Lower lobe of right lung (tissue), 2 donors: ENCODE data around the gene CCDC182. TPM values are rescaled to one million over a fixed set of nuclear protein-coding genes. Genes with fewer than 3 reads are reported as not detected.

ENCODE experiments used
- ATAC-seq, 2 donors: fragments of 200-7000 bp; cut with Tn5 transposase; one replicate each; pipeline ENCODE4 v1.9.1; 2020 to 2022; ENCODE audit warnings: mild to moderate bottlenecking in 2 of 2, moderate library complexity in 2 of 2
- DNase-seq: peaks from one replicate; pipeline ENCODE4 v3.0.0-alpha.2; 2020
- H3K27ac ChIP-seq: fragments of 200-600 bp; one replicate; pipeline ENCODE4 v1.8.0; 2022
- H3K27me3 ChIP-seq: fragments of 200-600 bp; one replicate; pipeline ENCODE4 v1.8.0; 2022; ENCODE audit warnings: low read depth
- H3K36me3 ChIP-seq: fragments of 200-600 bp; one replicate; pipeline ENCODE4 v1.8.0; 2022; ENCODE audit warnings: mild to moderate bottlenecking
- H3K4me1 ChIP-seq: fragments of 200-600 bp; one replicate; pipeline ENCODE4 v1.8.0; 2022
- H3K4me3 ChIP-seq: fragments of 200-600 bp; one replicate; pipeline ENCODE4 v1.8.0; 2022; ENCODE audit warnings: mild to moderate bottlenecking
- H3K9me3 ChIP-seq: fragments of 200-600 bp; one replicate; pipeline ENCODE4 v1.8.0; 2022
- intact Hi-C: fragments of 100-400 bp; cut with DNase I; formaldehyde crosslinking; loops from one replicate; pipeline ENCODE4 v1.11.0; 2022
- total RNA-seq: library from RNA; stranded (reverse); fragmentation: NEBNext Ultra II Directional; extraction: Animal tissue kit (Norgen Biotek cat#: 25700); gene quantifications from one replicate; pipeline ENCODE4 v1.2.1, GENCODE V29; 2021
- TF ChIP-seq, protein P1 (sequence below): fragments of 200-600 bp; IDR thresholded peaks from one replicate; pipeline ENCODE4 v1.8.0; 2022; ENCODE audit warnings: antibody characterized with exemption, mild to moderate bottlenecking
- donor health status: DM: no; HTN: yes; CAD: no; lungs with severe emphysema.

CCDC182 gene
- total RNA-seq, 1 donor from 2014 or later = not detected

DNA sequence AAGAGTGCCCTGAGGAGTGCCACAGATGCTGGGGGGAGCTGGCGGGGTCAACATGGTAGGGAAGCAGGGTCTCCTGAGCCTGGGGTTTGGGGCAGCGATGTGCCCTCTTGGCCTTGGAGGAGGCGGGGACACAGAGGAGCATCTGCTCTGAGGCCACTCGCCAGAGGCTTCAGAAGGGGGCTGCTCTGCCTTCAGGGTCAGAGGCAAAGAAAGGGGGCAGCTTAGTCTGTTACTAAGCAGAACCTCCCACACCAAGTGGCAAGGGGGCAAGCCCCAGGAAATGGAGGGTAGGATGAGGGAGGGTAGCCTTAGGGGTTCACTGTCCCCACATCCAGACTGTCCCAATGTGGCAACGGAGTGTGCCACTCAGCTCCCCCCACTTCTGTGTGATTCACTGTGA, 18.3 kb downstream of the CCDC182 start:
- TF ChIP-seq, protein P1, sequence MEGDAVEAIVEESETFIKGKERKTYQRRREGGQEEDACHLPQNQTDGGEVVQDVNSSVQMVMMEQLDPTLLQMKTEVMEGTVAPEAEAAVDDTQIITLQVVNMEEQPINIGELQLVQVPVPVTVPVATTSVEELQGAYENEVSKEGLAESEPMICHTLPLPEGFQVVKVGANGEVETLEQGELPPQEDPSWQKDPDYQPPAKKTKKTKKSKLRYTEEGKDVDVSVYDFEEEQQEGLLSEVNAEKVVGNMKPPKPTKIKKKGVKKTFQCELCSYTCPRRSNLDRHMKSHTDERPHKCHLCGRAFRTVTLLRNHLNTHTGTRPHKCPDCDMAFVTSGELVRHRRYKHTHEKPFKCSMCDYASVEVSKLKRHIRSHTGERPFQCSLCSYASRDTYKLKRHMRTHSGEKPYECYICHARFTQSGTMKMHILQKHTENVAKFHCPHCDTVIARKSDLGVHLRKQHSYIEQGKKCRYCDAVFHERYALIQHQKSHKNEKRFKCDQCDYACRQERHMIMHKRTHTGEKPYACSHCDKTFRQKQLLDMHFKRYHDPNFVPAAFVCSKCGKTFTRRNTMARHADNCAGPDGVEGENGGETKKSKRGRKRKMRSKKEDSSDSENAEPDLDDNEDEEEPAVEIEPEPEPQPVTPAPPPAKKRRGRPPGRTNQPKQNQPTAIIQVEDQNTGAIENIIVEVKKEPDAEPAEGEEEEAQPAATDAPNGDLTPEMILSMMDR = no peak
- Histone ChIP-seq H3K4me1 (no peaks in the 10 kb centered on the region), H3K9me3 (no peaks in the 10 kb centered on the region), H3K4me3 (no peak overlapping the region), H3K36me3 (no peaks in the 10 kb centered on the region), H3K27ac (no peak overlapping the region), H3K27me3 (peaks cover 8% of the 10 kb centered on the region)
- ATAC-seq (no peak), DNase-seq (no peak)
- intact Hi-C loops = no loop called here

DNA sequence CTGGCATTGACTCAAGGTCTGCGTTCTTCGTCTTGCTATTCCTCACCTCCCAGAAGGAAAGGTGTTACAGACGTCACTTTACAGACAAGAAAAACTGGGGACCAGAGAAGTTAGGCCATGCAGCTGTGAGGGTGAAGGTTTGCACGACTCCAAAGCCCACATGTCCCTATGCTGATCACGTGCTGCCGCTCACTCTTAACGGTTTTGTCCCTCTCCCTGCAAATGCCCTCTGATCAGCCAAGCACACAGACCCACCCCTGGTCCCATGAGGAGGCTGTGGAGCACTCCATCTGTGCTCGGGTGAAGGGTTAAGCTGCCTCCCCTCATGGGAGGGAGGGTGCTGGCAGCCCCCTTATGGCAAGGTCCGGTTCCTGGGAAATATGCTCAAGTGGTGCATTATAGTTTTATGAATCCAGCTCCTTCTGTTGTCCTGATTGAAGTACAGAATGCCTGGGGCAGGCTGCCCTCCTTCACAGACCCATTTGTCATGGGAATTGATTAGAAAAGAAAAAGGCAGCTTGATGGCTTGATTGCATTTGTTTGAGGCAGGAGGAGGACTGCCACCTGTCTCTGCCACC, 18.8 kb downstream of the CCDC182 start:
- no peak for ATAC-seq
- H3K4me3 ChIP-seq = no peak overlapping the region
- H3K27me3 ChIP-seq = peaks cover 8% of the 10 kb centered on the region
- H3K27ac ChIP-seq = no peak overlapping the region
- TF ChIP-seq, protein P1 = no peak
- no peaks in the 10 kb centered on the region for H3K4me1 ChIP-seq
- H3K36me3 ChIP-seq = no peaks in the 10 kb centered on the region
- intact Hi-C loops = no loop called here
- DNase-seq = no peak
- H3K9me3 ChIP-seq = no peaks in the 10 kb centered on the region

DNA sequence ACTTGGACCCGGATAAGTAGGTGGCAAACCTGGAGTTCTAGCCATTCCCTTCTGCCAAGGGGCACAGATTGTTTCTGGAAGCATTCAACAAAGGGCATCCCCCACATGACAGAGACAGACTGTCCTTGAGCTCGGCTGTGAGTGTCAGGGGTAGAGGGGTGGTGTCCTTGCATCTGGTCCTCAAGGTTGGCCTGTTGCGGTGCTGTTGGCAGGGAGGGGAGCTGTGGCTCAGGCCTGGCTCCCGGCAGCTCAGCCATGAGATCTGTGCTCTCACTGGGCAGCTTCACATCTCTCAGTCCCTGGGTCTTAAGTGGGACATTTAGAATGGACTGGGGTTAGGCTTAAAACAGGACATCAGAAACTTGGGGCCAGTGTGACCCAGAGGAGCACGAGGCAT, 20.4 kb downstream of the CCDC182 start:
- Histone ChIP-seq H3K27me3 (peaks cover 8% of the 10 kb centered on the region), H3K36me3 (no peaks in the 10 kb centered on the region), H3K9me3 (no peaks in the 10 kb centered on the region), H3K4me3 (no peak overlapping the region), H3K27ac (no peak overlapping the region), H3K4me1 (no peaks in the 10 kb centered on the region)
- no peak for ATAC-seq
- DNase-seq = no peak
- intact Hi-C loops = no loop called here
- TF ChIP-seq, protein P1 = no peak

DNA sequence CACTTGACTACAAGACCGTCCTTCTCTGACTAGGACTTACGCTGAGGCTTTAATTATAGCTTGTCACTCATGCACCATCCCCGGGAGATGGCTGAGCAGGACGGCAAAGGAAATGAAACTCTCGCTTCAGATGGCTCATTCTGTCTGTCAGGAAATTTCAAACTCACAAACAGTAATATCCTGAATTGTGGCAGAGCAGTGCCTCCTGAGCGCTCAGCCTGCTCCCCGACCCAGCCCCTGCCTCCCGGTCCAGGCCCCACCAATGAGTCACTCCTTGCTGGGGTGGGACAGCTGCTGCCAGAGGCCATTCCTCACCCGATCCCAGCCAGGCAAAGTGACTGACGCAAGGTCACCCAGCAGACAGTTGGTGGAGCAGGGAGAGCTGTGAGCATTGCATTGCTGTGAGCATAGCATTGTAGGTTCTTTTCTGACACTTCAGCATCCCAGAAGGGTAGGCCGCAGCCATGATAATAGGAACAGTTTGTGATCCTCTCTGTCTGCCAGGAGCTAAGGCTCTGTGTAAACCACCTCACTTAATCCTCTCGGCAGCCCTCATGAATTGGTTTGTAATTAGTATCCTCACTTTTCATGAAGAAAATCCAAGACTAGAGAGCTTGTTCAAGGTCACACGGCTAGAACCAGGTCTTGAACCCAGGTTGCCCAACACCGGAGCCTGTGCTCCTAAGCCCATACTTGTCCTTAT, 20.9 kb downstream of the CCDC182 start:
- H3K9me3 ChIP-seq = no peaks in the 10 kb centered on the region
- TF ChIP-seq, protein P1 = no peak
- peaks cover 8% of the 10 kb centered on the region for H3K27me3 ChIP-seq
- no peaks in the 10 kb centered on the region for H3K4me1 ChIP-seq
- H3K36me3 ChIP-seq = no peaks in the 10 kb centered on the region
- no peak for ATAC-seq
- intact Hi-C loops = no loop called here
- no peak for DNase-seq
- H3K27ac ChIP-seq = no peak overlapping the region
- no peak overlapping the region for H3K4me3 ChIP-seq

DNA sequence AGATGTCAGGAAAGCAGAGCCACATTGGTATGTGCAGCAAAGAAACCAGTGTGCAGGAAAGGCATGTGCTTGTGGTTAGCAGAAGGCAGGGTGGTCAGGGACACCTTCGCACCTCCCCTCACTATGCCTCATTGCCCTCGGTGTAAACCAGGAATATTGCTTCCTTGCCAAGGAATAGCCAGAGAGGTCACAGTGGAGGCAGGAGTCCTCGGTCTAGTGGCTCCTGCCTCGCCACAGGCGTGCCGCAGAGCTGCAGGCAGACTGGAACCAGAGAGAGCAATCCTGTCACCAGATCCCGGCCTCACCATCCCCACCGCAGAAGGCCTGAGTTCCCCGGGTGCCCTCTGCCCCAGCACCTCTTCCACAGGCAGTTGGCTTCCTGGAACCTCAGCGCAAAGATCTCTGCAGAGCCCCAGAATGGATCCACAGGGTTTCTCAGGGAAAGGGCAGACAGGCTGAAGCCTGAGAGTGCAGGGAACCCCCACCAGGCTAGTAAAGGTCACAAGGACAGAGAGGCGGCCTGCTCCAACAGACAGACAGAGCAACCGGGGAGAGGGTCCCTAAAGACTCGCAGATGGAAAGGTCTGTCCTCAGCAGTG, 21.6 kb downstream of the CCDC182 start:
- DNase-seq (no peak), ATAC-seq (no peak)
- TF ChIP-seq, protein P1 = no peak
- H3K27ac ChIP-seq = no peak overlapping the region
- no peak overlapping the region for H3K4me3 ChIP-seq
- intact Hi-C loops = no loop called here
- peaks cover 8% of the 10 kb centered on the region for H3K27me3 ChIP-seq
- no peaks in the 10 kb centered on the region for H3K36me3 ChIP-seq
- H3K9me3 ChIP-seq = no peaks in the 10 kb centered on the region
- H3K4me1 ChIP-seq = no peaks in the 10 kb centered on the region
